ENCODE results near the gene ZNF205. TPM values are rescaled to one million over a fixed set of nuclear protein-coding genes. Genes with fewer than 3 reads are reported as not detected.
"Not testable (repeated sequence)": the region's sequence is repeated elsewhere in the genome, so short reads cannot be mapped to it uniquely, and the experiment has no call there.

Gene ZNF205
- total RNA-seq, 2 donors from 2014 or later = 15.4 to 18.3 TPM

DNA sequence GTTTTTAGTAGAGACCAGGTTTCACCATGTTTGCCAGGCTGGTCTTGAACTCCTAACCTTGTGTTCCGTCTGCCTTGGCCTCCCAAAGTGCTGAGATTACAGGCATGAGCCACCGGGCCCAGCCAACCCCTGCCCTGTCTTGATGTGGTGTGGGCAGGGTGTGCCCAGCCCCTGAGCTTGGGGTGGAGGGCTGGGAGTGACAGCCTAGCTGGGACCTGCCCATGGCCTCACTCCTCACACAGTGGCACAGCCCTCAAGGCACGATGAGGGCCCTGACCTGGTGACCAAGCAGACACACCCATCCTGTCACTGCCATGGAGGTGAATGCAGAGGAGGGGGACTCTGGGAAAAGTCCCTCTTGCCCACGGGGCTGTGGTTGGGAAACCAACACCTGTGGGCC is 43.9 kb upstream of the ZNF205 start:
- WGBS, 2 experiments (ENCODE audit: insufficient coverage in 1 of 2, insufficient read length in 1 of 2) = 92 to 95% methylated on average over 4 of the region's 4 CpGs
- no peak for DNase-seq

DNA sequence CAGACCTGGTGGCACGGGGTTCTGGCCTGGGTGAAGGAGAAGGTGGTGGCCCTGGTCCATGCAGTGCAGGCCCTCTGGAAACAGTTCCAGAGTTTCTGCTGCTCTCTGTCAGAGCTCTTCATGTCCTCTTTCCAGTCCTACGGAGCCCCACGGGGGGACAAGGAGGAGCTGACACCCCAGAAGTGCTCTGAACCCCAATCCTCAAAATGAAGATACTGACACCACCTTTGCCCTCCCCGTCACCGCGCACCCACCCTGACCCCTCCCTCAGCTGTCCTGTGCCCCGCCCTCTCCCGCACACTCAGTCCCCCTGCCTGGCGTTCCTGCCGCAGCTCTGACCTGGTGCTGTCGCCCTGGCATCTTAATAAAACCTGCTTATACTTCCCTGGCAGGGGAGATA is 43.2 kb upstream of the ZNF205 start:
- not testable (repeated sequence) for H3K27me3 ChIP-seq (ENCODE audit: control insufficient read depth, insufficient read depth, low read length, poor library complexity, severe bottlenecking); H3K4me3 Mint-ChIP-seq; H3K27ac ChIP-seq (ENCODE audit: low read depth, low read length); H3K4me1 ChIP-seq (ENCODE audit: control insufficient read depth, insufficient read depth, low read length); H3K9me3 Mint-ChIP-seq; DNase-seq; H3K36me3 Mint-ChIP-seq (ENCODE audit: low read depth); H3K36me3 ChIP-seq (ENCODE audit: control insufficient read depth, insufficient read depth, low read length); H3K9me3 ChIP-seq (ENCODE audit: control insufficient read depth, low read length); H3K4me1 Mint-ChIP-seq; H3K27me3 Mint-ChIP-seq (ENCODE audit: insufficient read depth); H3K9ac ChIP-seq (ENCODE audit: extremely low read depth, low read length, poor library complexity, severe bottlenecking); H3K27ac Mint-ChIP-seq; H3K4me3 ChIP-seq (ENCODE audit: low read length)
- 94% methylated on average over 2 to 10 of the region's 11 CpGs for WGBS, 2 experiments (ENCODE audit: insufficient coverage in 1 of 2, insufficient read length in 1 of 2)

More for the DNA sequence above, 43.9 kb upstream of the ZNF205 start:
- Histone ChIP-seq H3K9me3 (ENCODE audit: control insufficient read depth, low read length) (no peaks in the 10 kb centered on the region), H3K4me1 (ENCODE audit: control insufficient read depth, insufficient read depth, low read length) (no peaks in the 10 kb centered on the region), H3K4me3 (ENCODE audit: low read length) (no peak overlapping the region), H3K27ac (ENCODE audit: low read depth, low read length) (no peak overlapping the region), H3K27me3 (ENCODE audit: control insufficient read depth, insufficient read depth, low read length, poor library complexity, severe bottlenecking) (no peaks in the 10 kb centered on the region), H3K9ac (ENCODE audit: extremely low read depth, low read length, poor library complexity, severe bottlenecking) (no peak overlapping the region), H3K36me3 (ENCODE audit: control insufficient read depth, insufficient read depth, low read length) (no peaks in the 10 kb centered on the region)
- Mint-ChIP-seq H3K4me1 (peaks cover 7% of the 10 kb centered on the region), H3K9me3 (no peaks in the 10 kb centered on the region), H3K27me3 (ENCODE audit: insufficient read depth) (no peaks in the 10 kb centered on the region), H3K27ac (no peak overlapping the region), H3K4me3 (no peak overlapping the region), H3K36me3 (ENCODE audit: low read depth) (no peaks in the 10 kb centered on the region)
- TF ChIP-seq, protein P1, sequence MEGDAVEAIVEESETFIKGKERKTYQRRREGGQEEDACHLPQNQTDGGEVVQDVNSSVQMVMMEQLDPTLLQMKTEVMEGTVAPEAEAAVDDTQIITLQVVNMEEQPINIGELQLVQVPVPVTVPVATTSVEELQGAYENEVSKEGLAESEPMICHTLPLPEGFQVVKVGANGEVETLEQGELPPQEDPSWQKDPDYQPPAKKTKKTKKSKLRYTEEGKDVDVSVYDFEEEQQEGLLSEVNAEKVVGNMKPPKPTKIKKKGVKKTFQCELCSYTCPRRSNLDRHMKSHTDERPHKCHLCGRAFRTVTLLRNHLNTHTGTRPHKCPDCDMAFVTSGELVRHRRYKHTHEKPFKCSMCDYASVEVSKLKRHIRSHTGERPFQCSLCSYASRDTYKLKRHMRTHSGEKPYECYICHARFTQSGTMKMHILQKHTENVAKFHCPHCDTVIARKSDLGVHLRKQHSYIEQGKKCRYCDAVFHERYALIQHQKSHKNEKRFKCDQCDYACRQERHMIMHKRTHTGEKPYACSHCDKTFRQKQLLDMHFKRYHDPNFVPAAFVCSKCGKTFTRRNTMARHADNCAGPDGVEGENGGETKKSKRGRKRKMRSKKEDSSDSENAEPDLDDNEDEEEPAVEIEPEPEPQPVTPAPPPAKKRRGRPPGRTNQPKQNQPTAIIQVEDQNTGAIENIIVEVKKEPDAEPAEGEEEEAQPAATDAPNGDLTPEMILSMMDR (conservative IDR thresholded peaks at IDR 0.05) = no peak

DNA sequence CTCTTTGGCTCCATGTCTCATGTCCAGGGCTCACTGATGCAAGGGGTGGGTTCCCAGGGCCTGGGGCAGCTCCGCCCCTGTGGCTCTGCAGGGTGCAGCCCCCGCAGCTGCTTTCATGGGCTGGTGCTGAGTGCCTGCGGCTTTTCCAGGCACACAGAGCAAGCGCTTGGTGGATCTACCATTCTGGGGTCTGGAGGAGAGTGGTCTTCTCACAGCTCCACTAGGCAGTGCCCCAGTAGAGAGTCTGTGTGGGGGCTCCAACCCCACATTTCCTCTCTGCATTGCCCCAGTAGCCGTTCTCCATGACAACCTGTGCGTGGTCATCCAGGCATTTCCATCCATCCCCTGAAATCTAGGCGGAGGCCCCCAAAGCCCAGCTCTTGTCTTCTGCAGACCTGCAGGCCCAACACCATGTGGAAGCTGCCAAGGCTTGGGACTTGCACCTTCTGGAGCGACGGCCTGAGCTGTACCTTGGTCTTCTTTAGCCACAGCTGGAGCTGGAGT is 41.7 kb upstream of the ZNF205 start:
- no peak for DNase-seq
- Histone ChIP-seq H3K27ac (ENCODE audit: low read depth, low read length) (no peak overlapping the region), H3K4me1 (ENCODE audit: control insufficient read depth, insufficient read depth, low read length) (no peaks in the 10 kb centered on the region), H3K36me3 (ENCODE audit: control insufficient read depth, insufficient read depth, low read length) (no peaks in the 10 kb centered on the region), H3K4me3 (ENCODE audit: low read length) (no peak overlapping the region), H3K9ac (ENCODE audit: extremely low read depth, low read length, poor library complexity, severe bottlenecking) (no peak overlapping the region), H3K9me3 (ENCODE audit: control insufficient read depth, low read length) (no peaks in the 10 kb centered on the region), H3K27me3 (ENCODE audit: control insufficient read depth, insufficient read depth, low read length, poor library complexity, severe bottlenecking) (no peaks in the 10 kb centered on the region)
- Mint-ChIP-seq H3K36me3 (ENCODE audit: low read depth) (no peaks in the 10 kb centered on the region), H3K4me3 (no peak overlapping the region), H3K27me3 (ENCODE audit: insufficient read depth) (no peaks in the 10 kb centered on the region), H3K4me1 (peaks cover 9% of the 10 kb centered on the region), H3K9me3 (no peaks in the 10 kb centered on the region), H3K27ac (no peak overlapping the region)
- 93 to 94% methylated on average over 3 to 9 of the region's 9 CpGs for WGBS, 2 experiments (ENCODE audit: insufficient coverage in 1 of 2, insufficient read length in 1 of 2)
- TF ChIP-seq, protein P1 (conservative IDR thresholded peaks at IDR 0.05) = no peak

DNA sequence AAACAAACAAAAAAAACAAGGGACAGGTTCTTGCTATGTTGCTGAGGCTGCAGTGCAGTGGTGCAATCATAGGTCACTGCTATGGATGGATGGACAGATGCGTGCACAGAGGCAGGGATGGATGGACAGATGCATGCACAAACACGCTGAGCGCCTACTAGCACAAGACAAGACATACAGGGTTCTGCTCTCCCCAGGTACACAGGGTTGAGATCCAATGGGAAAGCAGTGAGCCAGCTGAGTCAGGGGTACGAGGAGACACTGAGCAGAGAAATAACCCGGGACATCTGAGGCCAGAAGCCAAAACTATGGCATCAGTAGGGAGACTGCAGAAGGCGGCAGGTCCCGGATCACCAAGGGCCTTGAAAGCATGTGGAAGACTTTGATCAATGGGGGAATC is 40.7 kb upstream of the ZNF205 start:
- H3K9ac ChIP-seq (ENCODE audit: extremely low read depth, low read length, poor library complexity, severe bottlenecking) = no peak overlapping the region
- no peak overlapping the region for H3K4me3 ChIP-seq (ENCODE audit: low read length)
- H3K9me3 ChIP-seq (ENCODE audit: control insufficient read depth, low read length) = no peaks in the 10 kb centered on the region
- H3K27me3 ChIP-seq (ENCODE audit: control insufficient read depth, insufficient read depth, low read length, poor library complexity, severe bottlenecking) = no peaks in the 10 kb centered on the region
- Mint-ChIP-seq H3K9me3 (no peaks in the 10 kb centered on the region), H3K4me1 (peaks cover 9% of the 10 kb centered on the region), H3K27me3 (ENCODE audit: insufficient read depth) (no peaks in the 10 kb centered on the region), H3K27ac (no peak overlapping the region), H3K4me3 (no peak overlapping the region), H3K36me3 (ENCODE audit: low read depth) (no peaks in the 10 kb centered on the region)
- WGBS, 2 experiments (ENCODE audit: insufficient coverage in 1 of 2, insufficient read length in 1 of 2) = 88 to 95% methylated on average over 7 of the region's 7 CpGs
- H3K27ac ChIP-seq (ENCODE audit: low read depth, low read length) = no peak overlapping the region
- H3K36me3 ChIP-seq (ENCODE audit: control insufficient read depth, insufficient read depth, low read length) = no peaks in the 10 kb centered on the region
- no peaks in the 10 kb centered on the region for H3K4me1 ChIP-seq (ENCODE audit: control insufficient read depth, insufficient read depth, low read length)
- TF ChIP-seq, protein P1 (conservative IDR thresholded peaks at IDR 0.05) = no peak
- no peak for DNase-seq

DNA sequence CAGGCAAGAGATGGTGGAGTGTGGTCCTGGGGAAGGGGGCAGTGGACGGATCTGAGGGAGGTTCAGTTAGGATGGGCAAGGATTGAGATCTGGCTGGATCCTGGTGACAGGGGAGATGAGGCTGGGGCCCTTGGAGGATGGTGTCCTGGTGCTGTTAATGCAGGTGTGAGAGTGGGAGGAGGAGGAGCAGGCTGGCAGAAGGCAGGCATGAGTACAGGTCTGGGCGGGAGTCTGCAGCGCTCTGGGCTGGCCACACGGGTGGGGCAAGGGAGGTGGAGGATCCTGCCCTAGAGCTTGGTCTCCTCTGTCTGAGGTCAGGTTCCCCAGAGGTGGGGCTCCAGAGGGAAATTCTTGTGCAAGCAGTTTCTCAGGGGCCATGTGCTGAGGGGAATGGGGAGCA is 40.2 kb upstream of the ZNF205 start:
- H3K4me3 Mint-ChIP-seq; H3K27ac Mint-ChIP-seq; H3K36me3 Mint-ChIP-seq (ENCODE audit: low read depth); H3K4me3 ChIP-seq (ENCODE audit: low read length); H3K4me1 Mint-ChIP-seq; H3K4me1 ChIP-seq (ENCODE audit: control insufficient read depth, insufficient read depth, low read length); H3K36me3 ChIP-seq (ENCODE audit: control insufficient read depth, insufficient read depth, low read length); H3K9ac ChIP-seq (ENCODE audit: extremely low read depth, low read length, poor library complexity, severe bottlenecking); H3K27me3 Mint-ChIP-seq (ENCODE audit: insufficient read depth); H3K9me3 Mint-ChIP-seq; H3K9me3 ChIP-seq (ENCODE audit: control insufficient read depth, low read length); DNase-seq; H3K27me3 ChIP-seq (ENCODE audit: control insufficient read depth, insufficient read depth, low read length, poor library complexity, severe bottlenecking); H3K27ac ChIP-seq (ENCODE audit: low read depth, low read length): not testable (repeated sequence)
- WGBS, 2 experiments (ENCODE audit: insufficient coverage in 1 of 2, insufficient read length in 1 of 2) = 70 to 86% methylated on average over 2 to 3 of the region's 4 CpGs

All from endodermal cell (in vitro differentiated cells).